ENCODE measurements around the gene MYL12B. TPM values are rescaled to one million over a fixed set of nuclear protein-coding genes. Genes with fewer than 3 reads are reported as not detected.

MYL12B gene
- total RNA-seq, 1 experiment from 2014 or later, result 166 TPM

- no peak overlapping the region for H3K4me2 ChIP-seq (ENCODE audit: insufficient read depth, insufficient read length, low read length)
- DNase-seq, result no peak
- H3K79me2 ChIP-seq (ENCODE audit: insufficient read depth, low read length), result no peaks in the 10 kb centered on the region; the same call in 1 of the 2 replicates
- no peak overlapping the region for H3K4ac ChIP-seq (ENCODE audit: low read depth, low read length)
- H4K20me1 ChIP-seq (ENCODE audit: control insufficient read depth, insufficient read depth, insufficient read length), result no peaks in the 10 kb centered on the region
- no peaks in the 10 kb centered on the region for H3K27me3 ChIP-seq (ENCODE audit: insufficient read depth, low read length)
- H3K18ac ChIP-seq (ENCODE audit: insufficient read length, low read depth, low read length), result no peak overlapping the region
- H4K5ac ChIP-seq (ENCODE audit: insufficient read length, low read depth, low read length), result no peak overlapping the region
- H3K56ac ChIP-seq (ENCODE audit: insufficient read length, low read depth, low read length), result no peak overlapping the region
- peaks cover 7 to 10% of the 10 kb centered on the region in 2 experiments for H3K4me1 Mint-ChIP-seq
- H3K23ac ChIP-seq (ENCODE audit: insufficient read length, low read depth, low read length), result no peak overlapping the region
- no peak overlapping the region for H2BK20ac ChIP-seq (ENCODE audit: low read depth, low read length, poor library complexity, severe bottlenecking)
- peaks cover 2% of the 10 kb centered on the region; the same call in 1 of the 2 replicates for H3K4me1 ChIP-seq (ENCODE audit: insufficient read depth, low read length)
- H3K27ac Mint-ChIP-seq, result no peak overlapping the region
- H3K36me3 Mint-ChIP-seq (ENCODE audit: insufficient read depth in 1 of 3, low read depth in 3 of 3), result peaks cover 3% of the 10 kb centered on the region in 3 experiments; a peak in 6 of 7 replicates
- H4K91ac ChIP-seq (ENCODE audit: insufficient read length, low read depth, low read length), result no peak overlapping the region
- H2BK15ac ChIP-seq (ENCODE audit: low read depth, low read length), result no peak overlapping the region
- H3K23me2 ChIP-seq (ENCODE audit: insufficient read length, low read depth, low read length, poor library complexity, severe bottlenecking), result no peaks in the 10 kb centered on the region
- H4K8ac ChIP-seq (replicated peaks; ENCODE audit: insufficient read length, low read depth, low read length), result no peak overlapping the region
- H2BK5ac ChIP-seq (ENCODE audit: insufficient read length, low read length), result no peak overlapping the region
- no peaks in the 10 kb centered on the region for H3K27me3 Mint-ChIP-seq (ENCODE audit: low read depth)
- no peaks in the 10 kb centered on the region for H3K79me1 ChIP-seq (ENCODE audit: insufficient read depth, low read depth, low read length, poor library complexity, severe bottlenecking)
- no peak overlapping the region for H3K14ac ChIP-seq (ENCODE audit: insufficient read depth, low read length)
- H3T11ph ChIP-seq (ENCODE audit: low read length), result no peak overlapping the region
- no CpG with 5 or more reads among the region's 4 CpGs for WGBS (ENCODE audit: extremely low coverage, insufficient read length, low lambda C conversion rate)
- H2AK5ac ChIP-seq (ENCODE audit: insufficient read length, low read length), result no peak overlapping the region
- no peak overlapping the region for H3K9ac ChIP-seq (ENCODE audit: extremely low read depth, insufficient read length, low read length)
- no peak overlapping the region for H2BK120ac ChIP-seq (ENCODE audit: low read depth, low read length, poor library complexity, severe bottlenecking)
- H3K4me3 Mint-ChIP-seq, result no peak overlapping the region
- no peak overlapping the region for H2AFZ ChIP-seq (ENCODE audit: low read length)
- H2BK12ac ChIP-seq (ENCODE audit: insufficient read length, low read depth, low read length), result no peak overlapping the region
- no peaks in the 10 kb centered on the region for H3K9me3 ChIP-seq (ENCODE audit: control insufficient read depth, low read depth, low read length)
- peaks cover 4 to 9% of the 10 kb centered on the region in 2 experiments; a peak in 4 of 5 replicates for H3K9me3 Mint-ChIP-seq
- H3K27ac ChIP-seq (ENCODE audit: insufficient read length, low read depth, low read length), result no peak overlapping the region
- TF ChIP-seq CTCF (conservative IDR thresholded peaks at IDR 0.05), result no peak
Measured at GRCh38 chr18:3233433-3234168, 28.3 kb upstream of the MYL12B start.

Data from H9 (cell line).